SU-DHL-6 (cell line): ENCODE measurements around the gene MRTFB.

Experiments used
- H2AFZ ChIP-seq: fragments of 200-600 bp; sonication (generic); 2 replicates; pipeline ENCODE4 v1.6.1; 2014; ENCODE audit warnings: low read depth, mild to moderate bottlenecking, moderate library complexity, mixed read lengths, antibody characterized with exemption, low read length; ENCODE audit not compliant: severe bottlenecking
- H3F3A ChIP-seq: fragments of 200-600 bp; shearing (Covaris generic); 2 replicates; pipeline ENCODE4 v1.6.0; 2016; ENCODE audit warnings: antibody characterized with exemption, mild to moderate bottlenecking; ENCODE audit not compliant: insufficient read depth
- H3K27ac ChIP-seq: fragments of 200-600 bp; sonication (generic); 2 replicates; pipeline ENCODE4 v1.5.1; 2016; ENCODE audit warnings: low read depth, mild to moderate bottlenecking, low read length, moderate library complexity, mixed read lengths
- H3K27me3 ChIP-seq: fragments of 200-600 bp; sonication (generic), shearing (Covaris generic); 2 replicates; pipeline ENCODE4 v1.6.0; 2014; ENCODE audit warnings: mild to moderate bottlenecking, low read length
- H3K36me3 ChIP-seq: fragments of 200-600 bp; sonication (generic); 2 replicates; pipeline ENCODE4 v1.6.1; 2014; ENCODE audit warnings: mild to moderate bottlenecking, low read length, mixed read lengths
- H3K4me2 ChIP-seq: fragments of 300-600, 200-600 bp; shearing (Covaris generic), sonication (generic); 2 replicates; pipeline ENCODE4 v1.6.0; 2014; ENCODE audit warnings: low read length, low read depth, mild to moderate bottlenecking; ENCODE audit not compliant: poor library complexity, severe bottlenecking
- H3K4me3 ChIP-seq: fragments of 200-600 bp; sonication (generic); 2 replicates; pipeline ENCODE4 v1.5.1; 2014; ENCODE audit warnings: antibody characterized with exemption, low read length, mild to moderate bottlenecking, mixed read lengths; ENCODE audit not compliant: insufficient read depth, poor library complexity, severe bottlenecking
- H3K79me2 ChIP-seq: fragments of 200-600 bp; sonication (generic); 2 replicates; pipeline ENCODE4 v1.6.1; 2014; ENCODE audit warnings: mild to moderate bottlenecking, low read length, moderate library complexity; ENCODE audit not compliant: insufficient read depth
- H3K9ac ChIP-seq: fragments of 200-600 bp; sonication (generic); 2 replicates; pipeline ENCODE4 v1.7.0; 2014; ENCODE audit warnings: mild to moderate bottlenecking, low read length
- H3K9me2 ChIP-seq: fragments of 200-600 bp; sonication (generic); replicated peaks from 2 replicates; pipeline ENCODE4 v1.6.1; 2014; ENCODE audit warnings: low read length; ENCODE audit not compliant: insufficient read depth
- H3K9me3 ChIP-seq: fragments of 200-600 bp; sonication (generic); 2 replicates; pipeline ENCODE4 v1.6.1; 2014; ENCODE audit warnings: low read length, mixed read lengths; ENCODE audit not compliant: insufficient read depth
- H4K20me1 ChIP-seq: fragments of 200-600 bp; sonication (generic); 2 replicates; pipeline ENCODE4 v1.6.1; 2014; ENCODE audit warnings: low read depth, mild to moderate bottlenecking, antibody characterized with exemption, low read length, moderate library complexity, mixed read lengths
- EZH2phosphoT487 ChIP-seq: fragments of 200-600 bp; sonication (generic), shearing (Covaris generic); conservative IDR thresholded peaks from 2 replicates; pipeline ENCODE4 v1.6.1; 2018; ENCODE audit warnings: mild to moderate bottlenecking, antibody characterized with exemption, low read length, moderate library complexity, mixed read lengths
- TF ChIP-seq, protein P1 (sequence below): fragments of 200-600 bp; sonication (generic); IDR thresholded peaks from one replicate; pipeline ENCODE4 v1.5.1; 2017; ENCODE audit warnings: antibody characterized with exemption, mild to moderate bottlenecking, low read length, moderate library complexity; ENCODE audit not compliant: insufficient read depth, poor library complexity, severe bottlenecking

Gene MRTFB

DNA sequence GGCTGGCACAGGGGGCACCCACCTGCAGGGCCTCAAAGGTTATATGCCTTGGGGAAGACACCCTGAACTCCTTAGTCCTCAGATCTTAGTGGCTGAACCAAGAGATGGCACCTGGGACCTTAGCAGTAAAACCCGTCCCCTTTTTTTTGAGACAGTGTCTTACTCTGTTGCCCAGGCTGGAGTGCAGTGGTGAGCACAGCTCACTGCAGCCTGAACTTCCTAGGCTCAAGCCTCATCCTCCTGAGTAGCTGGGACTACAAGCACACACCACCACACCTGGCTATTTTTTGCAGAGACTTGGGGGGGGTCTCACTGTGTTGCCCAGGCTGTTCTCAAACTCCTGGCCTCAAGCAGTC, 237.2 kb downstream of the MRTFB start:
- peak overlapping the region; percentile 95 for H3K27ac ChIP-seq
- H3F3A ChIP-seq = peaks cover 72% of the 10 kb centered on the region
- no peaks in the 10 kb centered on the region for H3K9me2 ChIP-seq
- peak overlapping the region; percentile 91 for H3K4me2 ChIP-seq
- no peaks in the 10 kb centered on the region for H4K20me1 ChIP-seq
- H3K9ac ChIP-seq = peak overlapping the region; percentile 97
- H3K9me3 ChIP-seq = no peaks in the 10 kb centered on the region
- no peak for TF ChIP-seq EZH2phosphoT487
- TF ChIP-seq, protein P1, sequence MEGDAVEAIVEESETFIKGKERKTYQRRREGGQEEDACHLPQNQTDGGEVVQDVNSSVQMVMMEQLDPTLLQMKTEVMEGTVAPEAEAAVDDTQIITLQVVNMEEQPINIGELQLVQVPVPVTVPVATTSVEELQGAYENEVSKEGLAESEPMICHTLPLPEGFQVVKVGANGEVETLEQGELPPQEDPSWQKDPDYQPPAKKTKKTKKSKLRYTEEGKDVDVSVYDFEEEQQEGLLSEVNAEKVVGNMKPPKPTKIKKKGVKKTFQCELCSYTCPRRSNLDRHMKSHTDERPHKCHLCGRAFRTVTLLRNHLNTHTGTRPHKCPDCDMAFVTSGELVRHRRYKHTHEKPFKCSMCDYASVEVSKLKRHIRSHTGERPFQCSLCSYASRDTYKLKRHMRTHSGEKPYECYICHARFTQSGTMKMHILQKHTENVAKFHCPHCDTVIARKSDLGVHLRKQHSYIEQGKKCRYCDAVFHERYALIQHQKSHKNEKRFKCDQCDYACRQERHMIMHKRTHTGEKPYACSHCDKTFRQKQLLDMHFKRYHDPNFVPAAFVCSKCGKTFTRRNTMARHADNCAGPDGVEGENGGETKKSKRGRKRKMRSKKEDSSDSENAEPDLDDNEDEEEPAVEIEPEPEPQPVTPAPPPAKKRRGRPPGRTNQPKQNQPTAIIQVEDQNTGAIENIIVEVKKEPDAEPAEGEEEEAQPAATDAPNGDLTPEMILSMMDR = no peak
- peaks cover 100% of the 10 kb centered on the region for H3K79me2 ChIP-seq
- no peak overlapping the region for H2AFZ ChIP-seq
- no peaks in the 10 kb centered on the region for H3K36me3 ChIP-seq
- H3K4me3 ChIP-seq = peak overlapping the region; percentile 86
- H3K27me3 ChIP-seq = no peaks in the 10 kb centered on the region

DNA sequence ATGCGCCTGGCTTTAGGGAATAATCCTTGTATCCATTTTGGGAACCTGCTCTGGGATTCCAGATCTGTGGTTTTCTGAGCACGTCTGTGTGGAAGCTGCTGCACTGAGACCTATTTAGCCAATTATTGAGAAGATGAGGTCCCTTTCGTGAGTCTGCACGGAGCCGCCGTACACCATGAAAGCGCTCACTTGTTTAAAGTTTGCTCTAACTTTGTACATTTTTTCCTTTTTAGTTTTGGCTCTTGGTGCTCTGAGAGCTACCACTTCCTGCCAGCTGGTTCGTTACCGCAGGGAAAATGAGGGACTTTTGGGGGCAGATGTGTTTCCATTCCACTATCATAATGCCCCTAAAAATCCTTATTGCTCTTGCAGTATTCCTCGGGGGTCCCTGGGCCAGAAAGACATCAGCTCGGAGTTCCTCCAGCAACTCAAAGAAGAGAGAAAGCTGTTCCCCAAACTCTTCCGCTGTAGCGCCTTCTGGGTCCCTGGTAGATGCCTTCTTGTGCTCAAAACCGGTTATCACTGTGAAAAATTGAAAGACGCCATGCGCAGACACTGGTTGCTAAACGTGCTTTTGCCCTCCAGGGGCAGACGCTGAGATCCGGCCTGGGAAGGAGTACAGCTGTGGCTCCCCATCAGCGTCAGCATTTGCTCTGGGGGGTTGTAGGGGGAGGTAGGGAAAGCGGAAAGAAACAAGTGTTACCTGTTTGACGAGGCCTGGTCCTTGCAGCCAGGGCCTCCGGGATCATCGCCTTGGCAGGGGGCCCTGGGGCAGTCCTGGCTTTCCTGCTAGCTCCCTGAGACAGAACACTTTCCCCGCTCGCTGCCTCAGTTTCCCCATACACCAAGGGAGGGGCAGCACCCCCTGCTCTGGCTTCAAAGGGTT, 238.1 kb downstream of the MRTFB start:
- peak overlapping the region; percentile 95 for H3K27ac ChIP-seq

DNA sequence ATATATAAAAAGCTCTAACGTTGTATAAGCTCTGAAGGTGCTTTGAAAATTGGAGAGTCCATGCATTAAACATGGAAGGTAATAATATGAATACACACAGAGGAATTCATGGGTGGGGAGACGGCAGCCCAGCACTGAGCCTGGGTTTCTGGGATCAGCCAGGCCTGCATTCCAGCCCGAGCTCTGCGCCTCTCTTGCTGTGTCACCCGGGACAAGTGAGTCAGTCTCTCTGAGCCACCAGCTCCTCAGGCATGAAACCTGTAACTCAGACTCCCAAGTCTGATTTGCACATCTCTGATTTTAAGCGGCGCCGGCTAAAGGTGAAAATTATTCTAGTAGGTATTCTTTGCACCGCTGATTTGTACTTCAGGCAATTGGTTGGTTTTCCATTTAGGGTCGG, 238.8 kb downstream of the MRTFB start:
- peaks cover 100% of the 10 kb centered on the region for H3K79me2 ChIP-seq
- H3K36me3 ChIP-seq = no peaks in the 10 kb centered on the region
- peaks cover 75% of the 10 kb centered on the region for H3F3A ChIP-seq
- H3K9ac ChIP-seq = peak overlapping the region; percentile 97
- H3K9me3 ChIP-seq = no peaks in the 10 kb centered on the region
- no peaks in the 10 kb centered on the region for H3K27me3 ChIP-seq
- H2AFZ ChIP-seq = no peak overlapping the region
- TF ChIP-seq, protein P1 = no peak
- no peak for TF ChIP-seq EZH2phosphoT487
- peak overlapping the region; percentile 25 for H3K4me3 ChIP-seq
- H3K9me2 ChIP-seq = no peaks in the 10 kb centered on the region
- H3K27ac ChIP-seq = peak overlapping the region; percentile 95
- H4K20me1 ChIP-seq = no peaks in the 10 kb centered on the region; the same call in 1 of the 2 replicates
- peak overlapping the region; percentile 91 for H3K4me2 ChIP-seq

More for the DNA sequence above, 238.1 kb downstream of the MRTFB start:
- Histone ChIP-seq H3K27me3 (no peaks in the 10 kb centered on the region), H3K79me2 (peaks cover 100% of the 10 kb centered on the region), H3F3A (peaks cover 77% of the 10 kb centered on the region), H3K9me3 (no peaks in the 10 kb centered on the region), H2AFZ (no peak overlapping the region), H3K9me2 (no peaks in the 10 kb centered on the region), H3K36me3 (no peaks in the 10 kb centered on the region), H3K9ac (peak overlapping the region; percentile 97), H4K20me1 (no peaks in the 10 kb centered on the region; the same call in 1 of the 2 replicates), H3K4me2 (peak overlapping the region; percentile 91), H3K4me3 (peak overlapping the region; percentile 86)
- TF ChIP-seq EZH2phosphoT487 = no peak
- TF ChIP-seq, protein P1 = no peak
